ENCODE measurements around the gene LYST.
A peak's percentile ranks its signal among the peaks of the same experiment; 100 is the strongest.

Gene LYST

GRCh38 chr1:235637756-235638534, 228.8 kb downstream of the LYST start:
- ChIA-PET POLR2A (no interaction called here), CTCF (interaction anchor here (0.7 kb wide), 1 partner anchor 37 kb away, joined by 3 read pairs; no protein-coding TSS in a partner anchor)
- no peak for TF ChIP-seq TARDBP (IDR thresholded peaks at IDR 0.05)
- TF ChIP-seq L3MBTL2 (conservative IDR thresholded peaks at IDR 0.05), result no peak
- no peak for TF ChIP-seq SUZ12 (IDR thresholded peaks at IDR 0.05)
- no peak for TF ChIP-seq CTBP1 (IDR thresholded peaks at IDR 0.05; ENCODE audit: borderline replicate concordance)
- no peak for DNase-seq (ENCODE audit: extremely low spot score)

GRCh38 chr1:235635938-235636662, 230.6 kb downstream of the LYST start:
- CTCF ChIA-PET, result no interaction called here
- TF ChIP-seq HDGF (IDR thresholded peaks at IDR 0.05; ENCODE audit: borderline replicate concordance), result no peak
- no peak for TF ChIP-seq PKNOX1 (IDR thresholded peaks at IDR 0.05)
- TF ChIP-seq LEF1 (IDR thresholded peaks at IDR 0.05; ENCODE audit: borderline replicate concordance), result no peak
- no peak for TF ChIP-seq CTBP1 (IDR thresholded peaks at IDR 0.05; ENCODE audit: borderline replicate concordance)
- TF ChIP-seq FOXK2 (IDR thresholded peaks at IDR 0.05), result no peak
- TF ChIP-seq NFRKB (IDR thresholded peaks at IDR 0.05), result no peak
- no peak for TF ChIP-seq ARNT (IDR thresholded peaks at IDR 0.05)
- no peak for TF ChIP-seq BHLHE40 (IDR thresholded peaks at IDR 0.05; ENCODE audit: borderline replicate concordance)
- TF ChIP-seq FOXA1 (IDR thresholded peaks at IDR 0.05), result no peak
- TF ChIP-seq ELF4 (IDR thresholded peaks at IDR 0.05), result no peak
- no peak for TF ChIP-seq SUZ12 (IDR thresholded peaks at IDR 0.05)
- TF ChIP-seq ZNF384 (IDR thresholded peaks at IDR 0.05), result no peak
- no peak for TF ChIP-seq SP1 (IDR thresholded peaks at IDR 0.05)
- no peak for TF ChIP-seq L3MBTL2 (conservative IDR thresholded peaks at IDR 0.05)
- TF ChIP-seq TARDBP (IDR thresholded peaks at IDR 0.05), result no peak
- no peak for TF ChIP-seq FOXM1 (IDR thresholded peaks at IDR 0.05; ENCODE audit: borderline replicate concordance)
- POLR2A ChIA-PET, result no interaction called here
- DNase-seq (ENCODE audit: extremely low spot score), result no peak

- CTCF ChIA-PET, result interaction anchor here (0.6 to 1.0 kb wide), 3 partner anchors 33 to 128 kb away, joined by 3 to 4 read pairs (median 3); partner anchors contain the start of gene B3GALNT2
- TF ChIP-seq PKNOX1 (IDR thresholded peaks at IDR 0.05) (peak; percentile 87), SP1 (IDR thresholded peaks at IDR 0.05) (no peak)
- no peak for DNase-seq (ENCODE audit: extremely low spot score)
- POLR2A ChIA-PET, result interaction anchor here (0.5 kb wide), 1 partner anchor 339 kb away, joined by 3 read pairs; no protein-coding TSS in a partner anchor
Observed at GRCh38 chr1:235632506-235633401, 234.0 kb downstream of the LYST start.

- TF ChIP-seq SUZ12 (IDR thresholded peaks at IDR 0.05) (no peak), CTBP1 (IDR thresholded peaks at IDR 0.05; ENCODE audit: borderline replicate concordance) (no peak), PKNOX1 (IDR thresholded peaks at IDR 0.05) (no peak), SP1 (IDR thresholded peaks at IDR 0.05) (no peak), FOXK2 (IDR thresholded peaks at IDR 0.05) (no peak), NFRKB (IDR thresholded peaks at IDR 0.05) (no peak), ZNF384 (IDR thresholded peaks at IDR 0.05) (no peak), TARDBP (IDR thresholded peaks at IDR 0.05) (no peak), FOXM1 (IDR thresholded peaks at IDR 0.05; ENCODE audit: borderline replicate concordance) (no peak), L3MBTL2 (conservative IDR thresholded peaks at IDR 0.05) (no peak), ELF4 (IDR thresholded peaks at IDR 0.05) (no peak), FOXA1 (IDR thresholded peaks at IDR 0.05) (no peak), BHLHE40 (IDR thresholded peaks at IDR 0.05; ENCODE audit: borderline replicate concordance) (no peak), ARNT (IDR thresholded peaks at IDR 0.05) (no peak), HDGF (IDR thresholded peaks at IDR 0.05; ENCODE audit: borderline replicate concordance) (no peak), LEF1 (IDR thresholded peaks at IDR 0.05; ENCODE audit: borderline replicate concordance) (no peak)
Observed at GRCh38 chr1:235631816-235632215, 234.9 kb downstream of the LYST start.

GRCh38 chr1:235628316-235629005, 238.2 kb downstream of the LYST start:
- DNase-seq (ENCODE audit: extremely low spot score), result no peak
- TF ChIP-seq BHLHE40 (IDR thresholded peaks at IDR 0.05; ENCODE audit: borderline replicate concordance) (no peak), ZNF384 (IDR thresholded peaks at IDR 0.05) (peak; percentile 26; the same call in 1 of the 2 replicates)
- ChIA-PET POLR2A (no interaction called here), CTCF (no interaction called here)

More at GRCh38 chr1:235631816-235632215, 234.9 kb downstream of the LYST start:
- CTCF ChIA-PET, result interaction anchor here (0.6 to 1.0 kb wide), 3 partner anchors 32 to 127 kb away, joined by 3 to 4 read pairs (median 3); partner anchors contain the start of gene B3GALNT2
- POLR2A ChIA-PET, result interaction anchor here (0.6 kb wide), 1 partner anchor 50 kb away, joined by 3 read pairs; no protein-coding TSS in a partner anchor
- no peak for DNase-seq (ENCODE audit: extremely low spot score)
